Mammary epithelial cell (primary cell): Measurements from ENCODE around the gene ADGRD1.

ENCODE experiments used
- EZH2 ChIP-seq: IDR thresholded peaks from 2 replicates; pipeline ENCODE4 v1.6.1; 2012; ENCODE audit warnings: low read length, inconsistent platforms, borderline replicate concordance
- TF ChIP-seq, protein P1 (sequence below), 2 donors: IDR thresholded peaks in 1 of 2; conservative IDR thresholded peaks in 1 of 2; 2 replicates each; pipeline ENCODE4 v1.5.1; 2011 to 2012; ENCODE audit warnings: inconsistent platforms in 2 of 2, low read length in 2 of 2, mild to moderate bottlenecking in 2 of 2, control low read depth in 1 of 2, low read depth in 1 of 2; ENCODE audit not compliant: insufficient read depth in 1 of 2; ENCODE audit errors: extremely low read depth in 1 of 2

DNA sequence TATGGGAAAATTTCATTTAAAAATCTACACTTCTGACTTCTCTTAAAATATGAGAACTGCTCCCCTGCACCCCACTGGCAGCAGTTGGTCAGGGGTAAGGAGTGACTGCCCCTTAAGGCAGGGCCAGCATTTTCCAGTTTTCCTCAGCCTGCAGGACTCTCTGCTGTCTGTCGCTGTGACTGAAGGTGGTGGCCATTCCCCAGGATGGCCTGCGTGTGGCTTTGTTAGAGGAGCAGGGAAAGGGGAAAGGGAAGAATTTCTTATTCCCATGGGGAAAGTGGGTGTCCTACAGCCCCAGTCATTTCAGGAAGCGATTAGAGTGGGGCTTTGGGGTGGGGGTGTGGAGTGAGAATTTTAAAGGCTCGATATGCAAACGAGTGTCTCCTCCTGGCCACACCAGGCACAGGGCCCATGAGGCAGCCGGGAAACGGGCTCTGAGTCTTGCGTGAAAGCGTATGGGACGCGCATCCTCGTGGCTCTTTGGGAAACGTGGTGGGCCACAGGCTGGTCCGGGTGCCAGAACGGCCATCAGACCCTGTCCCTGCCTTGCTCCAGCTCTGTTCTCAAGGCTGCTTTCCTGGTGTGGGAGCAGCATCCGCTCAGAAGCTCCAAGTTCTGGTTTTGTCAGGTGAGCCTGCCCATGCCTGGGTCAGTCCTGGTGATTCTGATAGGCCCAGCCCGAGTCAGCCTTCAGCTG lies 23.5 kb downstream of the ADGRD1 start:
- TF ChIP-seq, protein P1, sequence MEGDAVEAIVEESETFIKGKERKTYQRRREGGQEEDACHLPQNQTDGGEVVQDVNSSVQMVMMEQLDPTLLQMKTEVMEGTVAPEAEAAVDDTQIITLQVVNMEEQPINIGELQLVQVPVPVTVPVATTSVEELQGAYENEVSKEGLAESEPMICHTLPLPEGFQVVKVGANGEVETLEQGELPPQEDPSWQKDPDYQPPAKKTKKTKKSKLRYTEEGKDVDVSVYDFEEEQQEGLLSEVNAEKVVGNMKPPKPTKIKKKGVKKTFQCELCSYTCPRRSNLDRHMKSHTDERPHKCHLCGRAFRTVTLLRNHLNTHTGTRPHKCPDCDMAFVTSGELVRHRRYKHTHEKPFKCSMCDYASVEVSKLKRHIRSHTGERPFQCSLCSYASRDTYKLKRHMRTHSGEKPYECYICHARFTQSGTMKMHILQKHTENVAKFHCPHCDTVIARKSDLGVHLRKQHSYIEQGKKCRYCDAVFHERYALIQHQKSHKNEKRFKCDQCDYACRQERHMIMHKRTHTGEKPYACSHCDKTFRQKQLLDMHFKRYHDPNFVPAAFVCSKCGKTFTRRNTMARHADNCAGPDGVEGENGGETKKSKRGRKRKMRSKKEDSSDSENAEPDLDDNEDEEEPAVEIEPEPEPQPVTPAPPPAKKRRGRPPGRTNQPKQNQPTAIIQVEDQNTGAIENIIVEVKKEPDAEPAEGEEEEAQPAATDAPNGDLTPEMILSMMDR (conservative IDR thresholded peaks at IDR 0.05 in 1 of 2, IDR thresholded peaks at IDR 0.05 in 1 of 2; ENCODE audit: extremely low read depth in 1 of 2, insufficient read depth in 1 of 2, low read depth in 1 of 2, low read length in 2 of 2): no peak
- TF ChIP-seq EZH2: no peak
